Measurements from ENCODE around the gene XPNPEP2.

XPNPEP2 gene, protein sequence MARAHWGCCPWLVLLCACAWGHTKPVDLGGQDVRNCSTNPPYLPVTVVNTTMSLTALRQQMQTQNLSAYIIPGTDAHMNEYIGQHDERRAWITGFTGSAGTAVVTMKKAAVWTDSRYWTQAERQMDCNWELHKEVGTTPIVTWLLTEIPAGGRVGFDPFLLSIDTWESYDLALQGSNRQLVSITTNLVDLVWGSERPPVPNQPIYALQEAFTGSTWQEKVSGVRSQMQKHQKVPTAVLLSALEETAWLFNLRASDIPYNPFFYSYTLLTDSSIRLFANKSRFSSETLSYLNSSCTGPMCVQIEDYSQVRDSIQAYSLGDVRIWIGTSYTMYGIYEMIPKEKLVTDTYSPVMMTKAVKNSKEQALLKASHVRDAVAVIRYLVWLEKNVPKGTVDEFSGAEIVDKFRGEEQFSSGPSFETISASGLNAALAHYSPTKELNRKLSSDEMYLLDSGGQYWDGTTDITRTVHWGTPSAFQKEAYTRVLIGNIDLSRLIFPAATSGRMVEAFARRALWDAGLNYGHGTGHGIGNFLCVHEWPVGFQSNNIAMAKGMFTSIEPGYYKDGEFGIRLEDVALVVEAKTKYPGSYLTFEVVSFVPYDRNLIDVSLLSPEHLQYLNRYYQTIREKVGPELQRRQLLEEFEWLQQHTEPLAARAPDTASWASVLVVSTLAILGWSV

DNA sequence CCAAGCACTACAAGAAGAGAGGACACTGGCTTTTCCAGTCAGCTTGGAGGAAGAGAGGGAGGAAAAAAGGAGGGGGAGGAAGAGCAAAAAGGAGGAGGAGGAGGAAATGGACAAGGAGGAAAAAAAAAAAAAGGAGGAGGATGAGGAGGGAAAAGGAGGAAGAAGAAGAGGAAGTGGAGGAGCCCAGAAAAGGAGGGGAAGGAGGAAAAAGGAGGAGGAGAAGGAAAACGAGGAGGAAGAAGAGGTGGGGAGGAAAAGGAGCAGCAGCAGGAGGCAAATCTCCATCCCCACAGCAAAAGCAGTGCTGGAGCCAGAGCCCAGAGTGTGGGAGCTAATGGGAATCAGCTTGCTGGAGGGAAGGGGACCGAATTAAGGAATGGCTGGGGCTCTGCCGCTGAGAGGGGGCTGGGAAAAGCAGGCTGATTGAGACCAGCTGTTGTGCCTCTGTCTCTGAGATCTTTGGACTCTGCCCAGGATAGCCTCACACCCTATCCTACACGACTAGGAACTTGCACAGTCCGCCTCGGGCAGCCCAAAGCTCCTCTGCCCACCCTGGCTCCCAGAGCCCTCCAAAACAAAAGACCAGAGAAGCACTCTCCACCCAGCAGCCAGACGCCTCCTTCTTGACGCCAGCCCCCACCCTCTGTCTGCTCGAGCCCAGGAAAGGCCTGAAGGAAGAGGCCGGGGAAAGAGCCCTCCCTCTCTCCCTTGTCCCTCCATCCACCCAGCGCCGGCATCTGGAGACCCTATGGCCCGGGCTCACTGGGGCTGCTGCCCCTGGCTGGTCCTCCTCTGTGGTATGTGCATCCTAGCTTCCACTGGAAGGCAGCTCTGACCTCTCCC, at the start of gene XPNPEP2:
TSS of gene XPNPEP2 (plus strand) at position 514 of the 843 bp plus-strand sequence. CDS start at position 749, 235 bp downstream.
- DNase-seq (ENCODE audit: low read depth in 2 of 2, low spot score in 1 of 2) = no peak

DNA sequence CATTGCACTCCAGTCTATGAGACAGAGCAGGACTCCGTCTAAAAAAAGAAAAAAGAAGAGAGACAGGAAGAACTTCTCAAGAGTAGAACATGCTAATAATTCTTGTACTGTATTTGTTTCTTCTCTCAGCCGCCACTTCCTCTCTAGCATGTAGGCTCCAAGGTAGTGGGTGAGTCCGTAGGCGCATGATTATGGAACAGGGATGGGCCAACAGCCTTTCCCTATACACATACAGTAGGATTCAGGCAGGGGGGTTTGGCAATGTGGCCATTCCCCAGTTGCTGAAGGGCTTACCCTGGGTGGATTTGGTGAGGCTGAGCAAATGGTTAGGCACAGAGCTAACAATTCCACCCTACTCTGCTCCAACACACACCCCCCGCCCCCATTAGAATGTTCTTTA, 49.0 kb upstream of the XPNPEP2 start:
- no peak for DNase-seq (ENCODE audit: low read depth in 2 of 2, low spot score in 1 of 2)

DNA sequence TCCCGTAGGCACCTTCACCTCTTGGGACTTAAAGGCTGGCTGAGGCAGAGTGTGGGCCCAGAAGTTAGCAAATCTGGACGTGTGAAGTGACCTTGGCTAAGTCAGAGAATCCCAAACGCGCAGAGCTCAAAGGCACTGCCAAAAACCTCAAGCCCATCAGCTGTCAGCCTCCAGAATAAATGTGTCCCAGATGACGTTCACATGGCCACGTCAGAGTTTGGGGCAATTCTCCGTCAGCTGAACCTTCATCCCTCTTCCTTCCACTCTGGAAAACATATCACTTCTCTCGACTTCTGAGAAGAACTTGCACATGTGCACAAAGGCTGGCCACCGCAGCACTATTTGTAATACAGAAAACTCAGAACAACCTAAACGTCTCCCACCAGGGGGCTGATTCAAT, 48.3 kb upstream of the XPNPEP2 start:
- no peak for DNase-seq (ENCODE audit: low read depth in 2 of 2, low spot score in 1 of 2)

DNA sequence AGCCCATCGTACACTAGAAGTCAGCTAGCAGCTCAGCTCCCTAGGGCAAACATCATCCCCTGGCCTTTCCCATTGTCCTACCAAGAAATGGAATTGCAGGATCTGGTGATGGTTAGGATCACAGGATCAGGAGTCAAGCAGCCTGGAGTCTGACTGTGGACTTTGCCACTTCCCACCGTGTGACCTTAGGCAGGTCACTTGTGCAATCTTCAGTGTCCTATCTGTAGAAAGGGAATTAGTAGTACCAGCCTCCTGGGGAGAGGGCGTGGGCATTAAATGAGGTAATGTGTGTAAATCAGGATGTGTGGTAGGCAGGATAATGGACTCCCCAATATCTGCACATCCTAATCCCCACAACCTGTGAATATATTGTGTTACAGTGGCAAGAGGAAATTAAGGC, 45.4 kb upstream of the XPNPEP2 start:
- no peak for DNase-seq (ENCODE audit: low read depth in 2 of 2, low spot score in 1 of 2)

DNA sequence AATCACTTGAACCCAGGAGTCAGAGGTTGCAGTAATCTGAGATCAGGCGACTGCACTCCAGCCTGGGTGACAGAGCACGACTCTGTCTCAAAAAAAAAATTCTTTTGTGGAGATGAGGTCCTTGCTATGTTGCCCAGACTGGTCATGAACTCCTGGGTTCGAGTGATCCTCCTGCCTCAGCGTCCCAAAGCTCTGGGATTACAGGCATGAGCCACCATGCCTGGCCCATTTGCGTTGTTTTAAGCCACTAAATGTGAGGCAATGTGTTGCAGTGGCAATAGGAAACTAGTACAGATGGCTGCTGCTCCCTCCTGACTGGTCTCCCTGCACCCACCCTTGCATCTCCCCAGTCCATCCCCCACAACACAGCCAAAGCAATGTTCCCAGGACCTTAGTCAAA, 44.0 kb upstream of the XPNPEP2 start:
- no peak for DNase-seq (ENCODE audit: low read depth in 2 of 2, low spot score in 1 of 2)

DNA sequence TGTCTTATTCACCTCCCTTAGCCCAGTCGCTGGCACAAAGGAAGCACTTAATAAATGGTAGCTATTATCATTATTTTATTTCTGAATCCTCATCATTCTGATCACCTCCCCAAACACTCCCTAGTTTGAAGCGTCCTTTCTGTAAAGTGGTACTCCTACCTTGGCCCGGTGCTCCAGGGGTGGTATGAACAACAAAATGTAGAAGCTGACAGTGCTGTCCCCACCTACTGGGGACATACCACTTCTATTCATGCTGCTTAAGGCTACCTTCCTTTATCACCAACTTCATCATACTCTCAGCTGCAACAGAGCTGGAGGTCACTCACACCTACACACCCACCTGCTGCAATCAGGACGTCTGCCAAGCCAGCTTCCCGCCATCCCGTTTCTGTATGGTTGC, 43.2 kb upstream of the XPNPEP2 start:
- no peak for DNase-seq (ENCODE audit: low read depth in 2 of 2, low spot score in 1 of 2)

DNA sequence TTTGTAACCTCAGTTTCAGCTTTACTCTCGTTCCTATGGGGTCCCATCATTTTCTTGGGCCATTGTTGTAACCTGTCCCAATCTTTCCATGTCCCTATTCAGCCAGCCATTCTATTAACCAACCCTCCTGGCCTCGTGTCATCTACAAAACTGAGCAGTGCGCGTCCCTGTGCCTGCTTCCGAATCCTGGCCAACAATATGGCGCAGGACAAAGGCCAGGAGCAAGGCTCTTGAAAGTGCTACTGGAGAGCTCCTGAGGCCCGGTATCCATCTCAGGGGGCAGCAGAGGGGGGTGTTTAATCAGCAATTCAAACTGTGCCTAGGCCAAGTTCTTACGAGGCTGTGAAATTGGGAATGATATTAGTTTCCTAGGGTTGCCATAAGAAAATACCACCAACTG, 42.8 kb upstream of the XPNPEP2 start:
- no peak for DNase-seq (ENCODE audit: low read depth in 2 of 2, low spot score in 1 of 2)

DNA sequence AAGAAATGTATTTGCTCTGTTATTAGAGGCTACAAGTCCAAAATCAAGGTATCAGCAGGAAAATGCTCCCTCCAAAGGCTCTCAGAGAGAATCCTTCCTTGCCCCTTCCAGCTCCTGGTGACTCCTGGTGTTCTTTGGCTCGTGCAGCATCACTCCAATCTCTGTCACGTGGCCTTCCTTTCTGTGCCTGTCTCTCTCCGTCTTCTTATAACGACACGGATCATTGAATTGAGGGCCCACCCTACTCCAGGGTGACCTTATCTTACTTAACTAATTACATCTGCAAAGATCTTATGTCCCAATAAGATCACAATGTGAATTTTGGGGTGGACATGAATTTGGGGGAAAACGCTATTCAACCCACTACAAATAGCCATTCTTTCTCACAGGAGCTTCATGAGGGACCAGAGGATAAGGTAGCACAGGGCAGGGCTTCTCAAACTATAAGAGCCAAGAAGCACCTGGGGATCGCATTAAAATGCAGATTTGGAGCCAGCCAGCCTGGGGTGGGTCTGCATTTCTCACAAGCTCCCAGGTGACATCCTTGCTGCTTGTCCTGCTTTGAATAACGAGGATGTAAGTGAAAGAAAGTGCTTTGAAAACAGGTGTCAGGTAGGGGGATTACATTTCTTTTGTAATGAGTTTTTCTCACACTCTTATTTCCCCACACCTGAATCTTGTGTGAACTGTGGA, 42.2 kb upstream of the XPNPEP2 start:
- no peak for DNase-seq (ENCODE audit: low read depth in 2 of 2, low spot score in 1 of 2)

DNA sequence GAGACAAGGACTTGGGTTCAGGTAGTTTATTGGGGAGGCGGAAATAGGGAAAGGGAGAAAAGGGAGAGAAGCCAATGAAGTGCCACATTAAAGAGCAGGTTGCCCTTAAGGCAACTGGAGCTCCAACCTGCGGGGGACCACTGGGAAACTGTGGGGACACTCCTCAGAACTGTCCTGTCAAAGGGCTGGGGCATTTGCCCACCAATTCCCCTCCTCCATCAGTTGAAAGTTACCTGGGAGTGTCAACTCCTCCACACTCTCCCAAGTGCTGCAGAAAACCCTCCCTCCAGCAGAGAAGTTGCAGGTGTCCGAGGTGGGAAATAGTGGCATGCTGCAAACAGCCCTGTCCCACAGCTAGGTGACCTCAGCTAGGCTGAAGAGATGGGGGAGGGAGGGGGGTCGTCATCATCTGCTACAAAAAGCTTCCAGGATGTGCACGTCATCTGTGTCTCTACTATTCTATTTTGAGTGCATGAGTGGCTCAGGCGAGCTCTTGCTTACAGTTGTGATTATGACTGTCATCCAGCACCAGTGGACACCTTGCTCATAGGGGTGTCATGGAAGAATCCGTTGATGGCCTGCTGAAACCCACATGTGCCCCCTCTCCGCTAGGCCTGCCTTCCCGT, 41.5 kb upstream of the XPNPEP2 start:
- DNase-seq (ENCODE audit: low read depth in 2 of 2, low spot score in 1 of 2) = no peak

DNA sequence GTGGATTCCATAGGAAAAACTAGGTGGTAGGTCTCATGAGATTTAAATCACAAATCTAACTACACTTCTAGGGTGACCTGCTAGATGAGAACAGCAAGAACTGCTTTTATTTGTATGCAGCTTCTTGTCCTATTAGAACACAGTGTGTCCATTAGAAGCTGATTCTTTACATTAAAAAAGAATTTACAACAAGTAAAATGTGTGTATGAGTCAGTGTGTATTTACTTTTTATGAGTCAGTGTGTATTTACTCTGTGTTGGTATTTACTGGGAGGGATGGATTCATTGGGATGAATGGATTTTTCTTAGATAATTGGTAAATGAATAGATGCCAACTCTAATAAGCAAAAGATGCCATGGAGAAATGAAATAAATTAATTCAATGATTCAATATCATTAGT, 40.6 kb upstream of the XPNPEP2 start:
- DNase-seq (ENCODE audit: low read depth in 2 of 2, low spot score in 1 of 2) = no peak

DNA sequence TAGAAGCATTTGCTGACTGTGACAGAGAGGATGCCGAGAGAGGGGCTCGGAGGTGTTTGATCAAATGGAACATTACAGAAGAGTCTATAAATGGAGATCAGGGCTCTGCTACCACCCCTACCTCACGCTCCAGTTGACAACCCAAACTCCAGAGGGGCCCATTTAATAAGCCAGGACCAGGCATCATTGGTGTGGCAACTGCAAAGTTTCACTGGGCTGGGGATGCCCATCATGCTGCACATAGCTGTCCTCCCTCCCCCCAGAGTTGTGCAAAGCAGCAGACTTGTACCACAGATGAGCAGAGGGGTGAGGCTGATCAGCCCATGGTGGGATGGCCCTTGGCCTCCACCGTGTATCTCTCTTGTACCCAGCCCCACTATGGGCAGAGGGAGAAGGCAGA, 38.2 kb upstream of the XPNPEP2 start:
- DNase-seq (ENCODE audit: low read depth in 2 of 2, low spot score in 1 of 2) = no peak

DNA sequence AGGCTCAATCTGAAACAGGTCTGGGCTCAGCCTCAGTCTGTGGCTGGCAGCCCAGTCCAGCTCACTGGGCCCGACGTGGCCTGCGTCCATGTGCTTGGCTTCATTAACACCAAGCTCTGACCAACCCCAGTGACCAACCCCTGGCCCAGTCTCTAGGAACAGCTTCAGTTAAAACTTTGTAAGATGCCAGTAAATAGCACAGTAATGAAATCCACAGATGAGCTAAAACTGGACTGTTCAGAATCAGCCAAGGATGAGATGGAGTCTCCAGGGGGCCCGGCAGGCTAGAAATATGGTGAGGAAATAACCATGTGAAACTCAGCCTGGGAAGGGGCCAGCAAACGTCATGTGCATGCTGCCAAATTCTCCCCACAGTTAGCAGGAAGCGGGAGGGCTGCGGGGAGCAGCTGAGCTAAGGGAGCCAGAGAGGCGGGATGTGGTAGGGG, 37.1 kb upstream of the XPNPEP2 start:
- DNase-seq (ENCODE audit: low read depth in 2 of 2, low spot score in 1 of 2) = no peak

DNA sequence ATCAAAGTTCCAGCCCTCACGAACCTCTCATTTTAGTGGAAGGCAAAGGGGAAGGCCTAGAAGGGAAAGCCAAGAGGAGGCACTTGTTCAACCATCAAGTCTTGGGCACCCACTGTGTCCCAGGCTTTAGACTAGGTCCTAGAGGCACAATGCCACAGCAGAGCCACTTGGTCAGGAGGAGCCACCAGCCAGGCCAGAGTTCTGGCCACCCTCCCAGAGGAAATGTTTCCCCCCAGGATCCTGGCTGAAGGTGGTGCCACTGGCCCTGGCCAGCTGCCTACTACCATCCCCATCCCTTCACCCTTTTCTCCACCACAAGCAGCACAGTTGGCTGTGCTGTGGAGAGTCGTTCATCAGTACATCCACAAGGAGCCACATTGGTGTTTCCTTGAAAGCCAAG, 34.3 kb upstream of the XPNPEP2 start:
- DNase-seq (ENCODE audit: low read depth in 2 of 2, low spot score in 1 of 2) = no peak

DNA sequence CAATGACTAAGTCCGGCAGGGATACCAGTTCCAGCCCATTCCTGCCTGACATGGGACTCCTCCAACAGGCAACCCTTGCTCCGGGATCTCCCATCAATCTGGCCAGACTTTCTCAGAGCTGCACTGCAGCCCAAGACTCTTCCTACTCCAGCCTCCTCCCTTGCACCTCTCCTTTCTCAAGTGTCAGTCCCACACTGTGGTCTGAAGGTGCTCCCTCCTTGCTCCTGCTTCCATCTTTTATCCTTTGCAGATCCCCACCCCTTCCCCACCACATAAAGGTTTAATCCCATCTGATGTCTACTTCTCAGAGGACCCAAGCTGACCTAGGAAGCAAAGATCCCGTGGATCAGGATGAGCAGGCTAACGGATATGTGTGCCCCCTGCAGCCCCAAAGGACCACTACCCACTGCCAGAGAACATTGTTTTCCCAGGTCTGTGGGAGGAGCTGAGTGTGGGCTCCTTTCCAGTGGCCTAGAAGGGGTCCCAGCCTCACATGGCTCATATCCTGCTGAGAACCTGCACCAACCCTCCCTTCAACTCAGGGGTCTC, 33.3 kb upstream of the XPNPEP2 start:
- DNase-seq (ENCODE audit: low read depth in 2 of 2, low spot score in 1 of 2) = no peak

DNA sequence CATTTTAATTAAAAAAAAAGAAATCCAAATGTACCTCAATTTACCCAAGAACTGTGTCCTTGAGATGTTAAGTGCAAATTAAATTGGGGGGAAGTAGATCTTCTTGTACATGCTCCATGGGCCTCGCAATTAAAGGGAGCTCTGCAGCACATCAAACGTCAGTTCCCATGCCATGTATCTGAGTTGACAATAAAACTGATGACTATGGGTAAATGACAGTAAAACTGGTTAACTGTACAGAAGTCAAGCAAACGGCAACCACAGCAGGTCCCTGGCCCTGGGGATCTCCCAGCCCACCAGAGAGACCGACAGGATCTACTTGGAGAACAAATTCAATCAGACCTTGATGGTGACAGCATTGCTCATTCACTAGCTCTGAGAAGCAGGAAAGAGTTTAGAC, 32.8 kb upstream of the XPNPEP2 start:
- no peak for DNase-seq (ENCODE audit: low read depth in 2 of 2, low spot score in 1 of 2)

DNA sequence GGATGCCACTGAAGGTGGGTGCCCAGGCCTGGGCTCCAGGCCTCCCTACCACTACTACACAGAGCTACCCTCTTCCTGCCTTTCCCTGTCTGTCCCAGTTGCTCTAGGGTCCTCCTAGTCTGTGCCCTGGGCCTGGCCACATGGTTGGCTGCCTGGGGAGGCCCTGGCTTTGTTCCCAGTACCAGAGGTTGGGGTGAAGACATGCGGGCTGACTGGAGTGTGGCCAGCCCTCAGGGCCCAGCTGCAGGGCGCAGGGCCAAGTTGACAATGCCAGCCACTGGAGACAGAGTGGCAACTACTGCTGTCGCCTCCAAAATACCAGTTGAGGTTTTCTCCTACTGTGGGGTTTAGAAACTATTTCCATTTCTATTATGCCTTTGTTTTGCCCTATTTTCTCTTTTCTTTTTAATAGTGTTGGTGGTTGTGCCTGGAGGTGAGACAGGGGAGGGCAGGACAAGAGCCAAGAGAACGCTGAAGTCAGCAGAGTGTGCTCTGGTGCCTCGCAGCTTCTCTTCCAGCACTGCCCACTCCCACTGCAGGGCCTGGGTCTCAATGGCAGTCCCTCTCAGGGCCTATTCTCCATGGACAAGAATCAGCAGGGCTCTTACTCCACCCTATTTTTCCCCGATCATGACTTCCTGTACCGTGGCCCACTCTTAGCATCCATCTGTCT, 32.2 kb upstream of the XPNPEP2 start:
- DNase-seq (ENCODE audit: low read depth in 2 of 2, low spot score in 1 of 2) = no peak

DNA sequence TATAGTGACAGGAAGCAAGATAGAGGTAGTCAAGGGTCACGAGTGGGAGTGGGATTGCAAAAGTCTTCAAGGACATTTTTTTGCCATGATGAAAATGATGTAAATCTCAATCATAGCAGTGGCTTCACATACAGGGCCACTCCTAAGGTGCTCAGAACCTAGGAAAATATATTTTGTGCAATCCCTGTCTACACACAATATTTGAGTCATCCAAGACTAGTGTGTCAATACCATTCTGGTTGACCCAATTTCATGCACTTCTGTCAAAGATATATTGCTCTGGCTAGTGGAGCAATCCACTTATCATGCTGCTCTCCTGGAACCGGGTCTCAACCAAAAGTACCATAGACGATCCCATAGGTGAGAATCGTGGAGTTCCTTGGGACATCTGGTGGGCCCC, 24.2 kb upstream of the XPNPEP2 start:
- DNase-seq (ENCODE audit: low read depth in 2 of 2, low spot score in 1 of 2) = no peak

DNA sequence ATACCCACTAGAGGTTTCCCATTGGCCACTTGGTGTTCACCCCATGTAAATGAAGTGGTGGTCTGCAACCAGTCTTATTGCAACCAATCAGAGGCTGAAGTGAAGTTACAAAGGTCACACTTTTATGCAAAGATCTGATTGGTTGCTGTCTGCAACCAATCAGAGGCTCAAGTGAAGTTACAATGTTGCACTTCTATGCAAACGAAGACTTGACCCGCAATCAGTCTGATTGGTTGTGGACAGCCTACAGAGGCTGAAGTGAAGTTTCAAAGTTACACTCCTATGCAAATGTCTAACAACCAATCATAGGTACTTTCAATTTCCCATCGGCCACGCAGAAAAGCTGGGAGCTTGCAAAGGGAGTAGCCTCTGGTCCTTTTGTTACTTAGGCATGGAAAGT, 22.3 kb upstream of the XPNPEP2 start:
- no peak for DNase-seq (ENCODE audit: low read depth in 2 of 2, low spot score in 1 of 2)

DNA sequence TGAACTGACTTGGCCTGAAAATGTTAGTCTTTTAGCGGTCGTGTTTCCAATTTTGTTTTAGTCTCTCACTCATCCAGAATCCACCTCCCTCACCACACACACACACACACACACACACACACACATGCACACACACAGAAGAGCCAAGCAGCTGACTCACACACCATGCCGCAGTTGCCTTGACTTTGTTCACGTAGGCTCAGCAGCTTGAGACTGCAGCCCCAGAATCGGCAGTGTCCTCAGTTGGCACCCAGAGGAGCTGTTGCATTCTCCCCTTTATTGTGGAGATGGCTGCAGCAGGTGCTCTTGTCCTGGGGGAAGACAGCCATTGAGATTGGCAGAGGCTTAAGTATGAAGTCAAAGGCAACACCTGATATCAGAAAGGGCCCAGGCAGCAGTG, 20.9 kb upstream of the XPNPEP2 start:
- DNase-seq (ENCODE audit: low read depth in 2 of 2, low spot score in 1 of 2) = no peak

DNA sequence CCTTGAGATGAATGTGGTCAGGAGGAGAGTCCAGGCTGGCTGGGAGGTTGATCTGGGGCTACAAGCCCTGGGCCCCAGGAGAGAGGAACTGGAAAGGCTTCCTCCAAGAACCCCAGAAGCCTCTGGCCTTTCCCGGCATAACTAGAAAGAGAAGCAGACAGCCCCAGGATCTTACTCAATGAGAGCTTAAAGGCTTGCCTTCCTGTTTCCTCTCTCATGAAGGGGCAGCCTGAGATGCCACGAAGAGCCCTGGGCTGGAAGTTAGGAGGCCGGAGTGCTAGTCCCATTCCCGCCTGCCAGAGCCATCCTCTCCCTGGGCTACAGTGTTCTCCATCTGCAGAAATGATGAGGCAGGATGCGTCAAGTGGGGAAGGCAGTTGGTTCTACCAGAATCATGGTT, 20.1 kb upstream of the XPNPEP2 start:
- no peak for DNase-seq (ENCODE audit: low read depth in 2 of 2, low spot score in 1 of 2)

Measured in stimulated activated CD8-positive, alpha-beta memory T cell treated with anti-CD3 and anti-CD28 coated beads, Interleukin-4, amount 100 ng/mL, for 4 hours (primary cell).